GM12891 (cell line): ENCODE results near the gene C4orf54.

ENCODE experiments used
- POLR2A ChIP-seq: IDR thresholded peaks from 2 replicates; pipeline ENCODE4 v1.6.1; 2011; ENCODE audit warnings: low read depth, low read length, control low read depth
- POLR2AphosphoS5 ChIP-seq: IDR thresholded peaks from 2 replicates; pipeline ENCODE4 v1.6.1; 2011; ENCODE audit warnings: low read depth, low read length, control low read depth
- TAF1 ChIP-seq: IDR thresholded peaks from 2 replicates; pipeline ENCODE4 v1.6.1; 2011; ENCODE audit warnings: low read depth, low read length, control low read depth

DNA sequence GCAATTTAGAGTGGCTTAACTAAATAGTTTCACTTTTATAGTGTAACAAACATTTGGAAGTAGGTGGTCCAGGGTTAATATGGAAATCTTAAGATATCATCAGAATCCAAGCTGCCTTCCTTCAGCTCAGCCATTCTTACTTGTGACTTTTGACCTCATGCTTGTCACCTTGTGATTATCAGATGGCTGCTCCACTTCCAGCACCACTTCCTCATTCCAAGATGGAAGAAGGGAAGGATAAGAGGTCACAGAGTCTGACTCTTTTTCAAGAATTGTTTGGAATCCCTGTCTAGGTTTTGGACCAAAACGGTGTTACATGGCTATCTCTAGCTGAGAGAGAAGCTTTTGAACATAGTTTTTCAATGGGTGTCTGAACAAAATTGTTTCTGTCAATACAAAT, 43.1 kb downstream of the C4orf54 start:
- no peak for TF ChIP-seq TAF1
- no peak for TF ChIP-seq POLR2AphosphoS5
- no peak for TF ChIP-seq POLR2A
